GM13976 (cell line): ENCODE measurements around the gene CCDC141.
A peak's percentile ranks its signal among the peaks of the same experiment; 100 is the strongest.

ENCODE experiments used
- DNase-seq: peaks from one replicate; pipeline ENCODE4 v3.0.0; 2012; ENCODE audit warnings: low spot score
- in situ Hi-C: fragments of 300-500 bp; cut with MboI; formaldehyde crosslinking; loops from one replicate; pipeline ENCODE4 v1.12.0; 2022; ENCODE audit warnings: low sequenced_read_pairs, mixed read lengths, inconsistent platforms; ENCODE audit not compliant: unreplicated experiment
- TF ChIP-seq, protein P1 (sequence below): IDR thresholded peaks from 2 replicates; pipeline ENCODE4 v1.5.1; 2012; ENCODE audit warnings: borderline replicate concordance, mild to moderate bottlenecking; ENCODE audit not compliant: insufficient read depth; ENCODE audit errors: extremely low read depth, missing control alignments, control extremely low read depth

Gene CCDC141

DNA sequence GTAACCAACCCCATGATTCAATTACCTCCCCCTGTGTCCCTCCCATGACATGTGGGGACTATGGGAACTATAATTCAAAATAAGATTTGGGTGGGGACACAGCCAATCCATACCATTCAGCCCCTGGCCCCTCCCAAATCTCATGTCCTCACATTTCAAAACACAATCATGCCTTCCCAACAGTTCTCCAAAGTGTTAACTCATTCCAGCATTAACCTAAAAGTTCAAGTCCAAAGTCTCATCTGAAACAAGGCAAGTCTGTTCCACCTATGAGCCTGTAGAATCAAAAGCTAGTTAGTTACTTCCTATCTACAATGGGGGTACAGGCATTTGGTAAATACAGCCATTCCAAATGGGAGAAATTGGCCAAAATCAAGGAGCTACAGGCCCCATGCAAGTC, 32.0 kb upstream of the CCDC141 start:
- in situ Hi-C loops, result no loop called here
- DNase-seq, result no peak
- TF ChIP-seq, protein P1, sequence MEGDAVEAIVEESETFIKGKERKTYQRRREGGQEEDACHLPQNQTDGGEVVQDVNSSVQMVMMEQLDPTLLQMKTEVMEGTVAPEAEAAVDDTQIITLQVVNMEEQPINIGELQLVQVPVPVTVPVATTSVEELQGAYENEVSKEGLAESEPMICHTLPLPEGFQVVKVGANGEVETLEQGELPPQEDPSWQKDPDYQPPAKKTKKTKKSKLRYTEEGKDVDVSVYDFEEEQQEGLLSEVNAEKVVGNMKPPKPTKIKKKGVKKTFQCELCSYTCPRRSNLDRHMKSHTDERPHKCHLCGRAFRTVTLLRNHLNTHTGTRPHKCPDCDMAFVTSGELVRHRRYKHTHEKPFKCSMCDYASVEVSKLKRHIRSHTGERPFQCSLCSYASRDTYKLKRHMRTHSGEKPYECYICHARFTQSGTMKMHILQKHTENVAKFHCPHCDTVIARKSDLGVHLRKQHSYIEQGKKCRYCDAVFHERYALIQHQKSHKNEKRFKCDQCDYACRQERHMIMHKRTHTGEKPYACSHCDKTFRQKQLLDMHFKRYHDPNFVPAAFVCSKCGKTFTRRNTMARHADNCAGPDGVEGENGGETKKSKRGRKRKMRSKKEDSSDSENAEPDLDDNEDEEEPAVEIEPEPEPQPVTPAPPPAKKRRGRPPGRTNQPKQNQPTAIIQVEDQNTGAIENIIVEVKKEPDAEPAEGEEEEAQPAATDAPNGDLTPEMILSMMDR, result no peak

DNA sequence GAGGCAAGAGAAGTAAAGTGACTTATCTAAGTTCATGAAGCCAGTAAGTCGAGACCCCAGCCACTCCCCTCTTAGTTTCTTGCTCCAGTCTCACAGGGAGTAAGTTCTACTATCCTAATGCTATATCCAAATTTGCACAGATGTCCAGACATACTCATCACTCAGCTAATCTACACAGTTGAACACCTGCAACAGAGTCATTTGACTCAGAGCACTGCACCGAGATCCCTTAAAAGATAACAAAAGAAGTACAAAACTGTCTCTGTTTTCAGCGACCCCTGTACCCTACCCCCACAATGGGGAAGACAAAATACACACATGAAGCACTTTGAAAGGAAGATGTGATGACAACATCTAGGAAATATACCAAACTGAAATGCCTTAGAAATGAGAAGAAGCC, 22.6 kb upstream of the CCDC141 start:
- no peak for DNase-seq
- TF ChIP-seq, protein P1, result no peak
- in situ Hi-C loops, result no loop called here

DNA sequence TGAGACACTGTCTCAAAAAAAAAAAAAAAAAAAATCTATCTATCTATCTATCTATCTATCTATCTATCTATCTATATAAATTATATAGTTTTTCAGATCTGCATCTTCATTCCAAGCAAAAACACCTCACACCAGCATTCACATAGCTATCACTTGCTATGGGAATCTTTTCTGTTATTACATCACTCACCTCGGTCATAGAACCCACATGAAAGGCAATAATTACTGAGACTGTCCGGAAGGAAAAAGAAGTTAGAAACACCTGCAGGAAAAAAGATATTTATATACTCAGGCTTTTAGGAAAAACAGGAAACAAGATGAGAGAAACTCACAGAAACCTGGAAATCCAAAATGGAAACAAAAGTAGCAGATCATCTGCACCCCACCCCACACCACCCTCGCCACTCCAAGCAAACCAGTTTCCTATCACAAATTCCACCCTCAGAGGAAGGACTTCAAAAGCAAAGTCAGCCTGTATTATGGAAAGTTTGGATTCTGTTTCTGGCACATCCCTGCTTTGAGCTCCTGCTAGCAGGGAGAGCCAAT, 21.9 kb upstream of the CCDC141 start:
- TF ChIP-seq, protein P1, result no peak
- in situ Hi-C loops, result no loop called here
- no peak for DNase-seq

DNA sequence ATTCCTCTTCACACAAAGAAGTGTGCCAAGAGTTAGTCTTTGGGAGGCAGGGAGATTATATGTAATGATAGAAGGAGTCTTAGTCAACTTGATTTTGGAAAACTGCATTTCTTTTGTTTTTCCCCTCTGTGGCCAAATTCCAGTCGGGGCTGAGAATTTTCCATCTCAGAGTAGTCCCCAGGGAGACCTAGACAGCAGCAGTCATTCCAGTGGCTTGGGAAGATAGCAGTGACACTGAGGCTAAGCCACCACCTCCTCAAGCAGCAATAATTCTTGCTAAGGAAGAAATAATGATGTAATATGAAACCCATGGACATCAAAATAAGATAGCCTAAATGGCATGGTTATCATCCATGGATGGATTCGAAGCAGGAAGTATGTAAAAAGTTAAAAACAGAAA, 21.0 kb upstream of the CCDC141 start:
- in situ Hi-C loops, result no loop called here
- DNase-seq, result no peak
- TF ChIP-seq, protein P1, result no peak

DNA sequence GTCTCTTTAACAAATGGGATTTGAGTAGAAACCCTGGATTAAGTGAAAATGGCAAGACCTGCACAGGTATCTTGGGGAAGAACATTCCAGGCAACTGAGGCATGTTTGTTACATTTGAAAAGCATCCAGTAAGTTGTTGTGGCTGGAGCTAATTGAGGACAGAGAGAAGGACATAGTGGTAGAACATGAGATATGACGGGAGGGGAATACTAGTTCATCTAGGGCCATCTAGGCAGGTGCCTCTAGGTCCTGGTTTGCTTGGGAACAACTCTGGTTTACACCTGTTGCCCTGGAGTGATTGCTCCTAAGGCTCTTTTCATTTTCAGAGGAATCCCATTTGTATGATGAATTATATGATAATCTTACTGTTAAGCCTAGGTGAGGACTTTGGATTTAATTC, 19.7 kb upstream of the CCDC141 start:
- TF ChIP-seq, protein P1, result no peak
- in situ Hi-C loops, result no loop called here
- no peak for DNase-seq

DNA sequence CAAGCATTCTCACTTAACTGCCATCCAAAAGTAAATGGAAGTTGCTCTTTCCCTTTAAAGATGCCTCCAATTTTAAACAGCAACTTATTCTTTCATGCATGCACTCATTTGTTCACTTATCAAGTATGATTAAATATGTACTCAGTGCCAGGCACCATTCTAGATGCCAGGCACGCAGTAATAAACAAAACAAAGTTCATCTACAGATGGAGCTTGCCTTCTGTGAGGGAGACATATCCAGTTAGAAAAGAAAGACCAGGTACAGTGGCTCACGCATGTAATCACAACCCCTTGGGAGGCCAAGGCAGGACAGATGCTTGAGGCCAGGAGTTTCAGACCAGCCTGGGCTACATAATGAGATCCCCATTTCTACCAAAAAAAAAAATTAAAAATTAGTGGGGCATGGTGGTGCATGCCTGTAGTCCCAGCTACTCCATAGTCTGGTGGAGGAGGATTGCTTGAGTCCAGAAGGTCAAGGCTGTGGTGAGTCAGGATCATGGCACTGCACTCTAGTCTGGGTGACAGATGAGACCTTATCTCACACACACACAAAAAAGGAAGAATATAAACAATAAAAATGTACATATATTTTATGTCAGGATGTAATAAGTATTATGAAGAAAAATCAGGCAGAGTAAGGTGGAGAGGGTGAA, 19.2 kb upstream of the CCDC141 start:
- no peak for DNase-seq
- TF ChIP-seq, protein P1, result no peak
- in situ Hi-C loops, result no loop called here

DNA sequence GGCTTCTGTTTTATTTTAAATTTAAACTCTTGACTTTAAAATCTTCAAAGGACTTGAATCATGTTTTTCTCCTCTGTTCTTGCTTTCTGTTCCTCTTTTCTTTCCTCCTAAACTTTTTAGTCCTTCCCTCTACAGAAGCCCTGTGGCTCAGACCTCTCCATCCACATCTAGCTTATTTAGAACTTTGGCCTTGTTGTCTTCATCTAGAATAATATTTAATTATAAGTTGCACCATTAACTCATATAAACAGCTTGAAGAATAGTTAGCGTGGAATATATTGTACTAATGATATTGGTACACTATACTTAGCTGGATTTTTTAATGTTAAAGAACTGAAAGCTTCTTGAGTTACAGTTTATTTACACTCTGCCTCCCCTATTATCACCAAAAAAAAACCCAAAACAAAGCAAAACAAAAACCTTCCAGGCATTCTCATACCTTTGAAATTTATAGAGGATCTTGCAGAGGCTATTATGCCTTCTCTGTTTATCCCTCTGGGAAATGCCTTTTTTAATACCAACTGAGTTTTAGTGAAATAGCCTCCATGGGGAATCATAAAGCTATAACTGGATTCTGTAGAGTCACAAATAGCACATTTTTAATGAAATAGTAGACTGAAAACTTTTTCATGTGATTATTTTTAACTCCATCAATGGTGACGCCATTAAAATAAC, 9.2 kb upstream of the CCDC141 start:
- in situ Hi-C loops, result no loop called here
- TF ChIP-seq, protein P1, result no peak
- peak; percentile 39 for DNase-seq
